GM23338 (cell line): ENCODE measurements around the gene NFKBIB.

Source experiments
- EZH2 ChIP-seq: fragments of 200-600 bp; sonication (generic); IDR thresholded peaks from one replicate; pipeline ENCODE4 v1.8.0; 2017; ENCODE audit warnings: antibody characterized with exemption, mild to moderate bottlenecking, low read depth; ENCODE audit not compliant: unreplicated experiment
- EZH2phosphoT487 ChIP-seq: fragments of 200-600 bp; sonication (generic); IDR thresholded peaks from one replicate; pipeline ENCODE4 v1.8.1; 2018; ENCODE audit warnings: antibody characterized with exemption; ENCODE audit not compliant: unreplicated experiment
- POLR2AphosphoS5 ChIP-seq: IDR thresholded peaks from 2 replicates; pipeline ENCODE4 v1.6.1; 2016; ENCODE audit warnings: antibody characterized with exemption, low read depth
- TF ChIP-seq, protein P1 (sequence below), 2 experiments: fragments of 200-600 bp in 1 of 2; sonication (generic) in 1 of 2; conservative IDR thresholded peaks; 2 replicates each; pipeline versions ENCODE4 v1.5.1 to v1.6.1; 2016 to 2017; ENCODE audit warnings: antibody characterized with exemption in 2 of 2, low read depth in 2 of 2, mild to moderate bottlenecking in 2 of 2, moderate library complexity in 1 of 2
- TF ChIP-seq, protein P2 (sequence below): IDR thresholded peaks from one replicate; pipeline ENCODE4 v1.6.1; 2018; ENCODE audit warnings: antibody characterized with exemption; ENCODE audit not compliant: unreplicated experiment

DNA sequence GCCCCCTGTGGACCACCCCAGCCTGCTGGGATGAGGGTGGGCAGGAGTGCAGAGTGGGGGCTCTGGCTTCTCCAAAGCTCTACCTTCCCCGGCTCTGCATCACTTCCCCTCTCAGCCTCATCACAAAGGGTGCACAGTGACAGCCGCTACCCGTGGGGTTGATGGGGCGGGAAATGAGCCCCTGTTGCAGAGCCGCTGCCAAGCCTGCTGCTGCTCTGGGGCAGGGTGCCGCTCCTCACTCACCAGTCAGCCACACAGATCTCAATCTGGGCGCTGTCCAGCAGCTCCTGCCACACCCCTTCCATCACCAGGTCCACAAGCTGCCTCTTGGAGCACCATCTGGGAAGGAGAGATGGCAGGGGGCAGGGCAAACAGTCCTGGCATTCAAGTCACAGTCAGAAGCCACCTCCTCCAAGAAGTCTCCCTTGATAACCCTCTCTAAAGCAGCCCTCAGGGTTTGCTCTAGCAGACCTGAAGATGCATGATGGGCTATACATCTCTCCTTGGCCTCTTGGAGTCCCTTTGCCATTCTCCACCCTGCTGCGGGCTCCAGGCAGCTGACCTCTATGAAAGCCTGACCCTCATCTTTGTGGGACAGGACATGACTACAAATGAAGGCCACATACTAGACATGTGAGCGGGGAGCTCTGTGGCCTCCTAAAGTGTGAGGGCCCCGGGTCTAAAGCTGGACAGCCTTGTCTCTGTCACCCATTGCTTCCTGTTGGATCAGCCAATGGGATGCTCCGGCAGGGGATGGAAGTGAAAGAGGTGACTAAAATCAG, 46.7 kb downstream of the NFKBIB start:
- TF ChIP-seq, protein P1, sequence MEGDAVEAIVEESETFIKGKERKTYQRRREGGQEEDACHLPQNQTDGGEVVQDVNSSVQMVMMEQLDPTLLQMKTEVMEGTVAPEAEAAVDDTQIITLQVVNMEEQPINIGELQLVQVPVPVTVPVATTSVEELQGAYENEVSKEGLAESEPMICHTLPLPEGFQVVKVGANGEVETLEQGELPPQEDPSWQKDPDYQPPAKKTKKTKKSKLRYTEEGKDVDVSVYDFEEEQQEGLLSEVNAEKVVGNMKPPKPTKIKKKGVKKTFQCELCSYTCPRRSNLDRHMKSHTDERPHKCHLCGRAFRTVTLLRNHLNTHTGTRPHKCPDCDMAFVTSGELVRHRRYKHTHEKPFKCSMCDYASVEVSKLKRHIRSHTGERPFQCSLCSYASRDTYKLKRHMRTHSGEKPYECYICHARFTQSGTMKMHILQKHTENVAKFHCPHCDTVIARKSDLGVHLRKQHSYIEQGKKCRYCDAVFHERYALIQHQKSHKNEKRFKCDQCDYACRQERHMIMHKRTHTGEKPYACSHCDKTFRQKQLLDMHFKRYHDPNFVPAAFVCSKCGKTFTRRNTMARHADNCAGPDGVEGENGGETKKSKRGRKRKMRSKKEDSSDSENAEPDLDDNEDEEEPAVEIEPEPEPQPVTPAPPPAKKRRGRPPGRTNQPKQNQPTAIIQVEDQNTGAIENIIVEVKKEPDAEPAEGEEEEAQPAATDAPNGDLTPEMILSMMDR (conservative IDR thresholded peaks at IDR 0.05; ENCODE audit: low read depth in 2 of 2) = no peak
- TF ChIP-seq, protein P2, sequence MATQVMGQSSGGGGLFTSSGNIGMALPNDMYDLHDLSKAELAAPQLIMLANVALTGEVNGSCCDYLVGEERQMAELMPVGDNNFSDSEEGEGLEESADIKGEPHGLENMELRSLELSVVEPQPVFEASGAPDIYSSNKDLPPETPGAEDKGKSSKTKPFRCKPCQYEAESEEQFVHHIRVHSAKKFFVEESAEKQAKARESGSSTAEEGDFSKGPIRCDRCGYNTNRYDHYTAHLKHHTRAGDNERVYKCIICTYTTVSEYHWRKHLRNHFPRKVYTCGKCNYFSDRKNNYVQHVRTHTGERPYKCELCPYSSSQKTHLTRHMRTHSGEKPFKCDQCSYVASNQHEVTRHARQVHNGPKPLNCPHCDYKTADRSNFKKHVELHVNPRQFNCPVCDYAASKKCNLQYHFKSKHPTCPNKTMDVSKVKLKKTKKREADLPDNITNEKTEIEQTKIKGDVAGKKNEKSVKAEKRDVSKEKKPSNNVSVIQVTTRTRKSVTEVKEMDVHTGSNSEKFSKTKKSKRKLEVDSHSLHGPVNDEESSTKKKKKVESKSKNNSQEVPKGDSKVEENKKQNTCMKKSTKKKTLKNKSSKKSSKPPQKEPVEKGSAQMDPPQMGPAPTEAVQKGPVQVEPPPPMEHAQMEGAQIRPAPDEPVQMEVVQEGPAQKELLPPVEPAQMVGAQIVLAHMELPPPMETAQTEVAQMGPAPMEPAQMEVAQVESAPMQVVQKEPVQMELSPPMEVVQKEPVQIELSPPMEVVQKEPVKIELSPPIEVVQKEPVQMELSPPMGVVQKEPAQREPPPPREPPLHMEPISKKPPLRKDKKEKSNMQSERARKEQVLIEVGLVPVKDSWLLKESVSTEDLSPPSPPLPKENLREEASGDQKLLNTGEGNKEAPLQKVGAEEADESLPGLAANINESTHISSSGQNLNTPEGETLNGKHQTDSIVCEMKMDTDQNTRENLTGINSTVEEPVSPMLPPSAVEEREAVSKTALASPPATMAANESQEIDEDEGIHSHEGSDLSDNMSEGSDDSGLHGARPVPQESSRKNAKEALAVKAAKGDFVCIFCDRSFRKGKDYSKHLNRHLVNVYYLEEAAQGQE = peak; percentile 60
- TF ChIP-seq EZH2 (no peak), POLR2AphosphoS5 (no peak), EZH2phosphoT487 (no peak)
